ENCODE measurements around the gene PAXIP1.

The PAXIP1 gene

GRCh38 chr7:154990964-154991540 is 11.9 kb downstream of the PAXIP1 start:
- DNase-seq, result no peak

- no peak for DNase-seq
Observed at GRCh38 chr7:154987571-154987970, 15.4 kb downstream of the PAXIP1 start.

DNA sequence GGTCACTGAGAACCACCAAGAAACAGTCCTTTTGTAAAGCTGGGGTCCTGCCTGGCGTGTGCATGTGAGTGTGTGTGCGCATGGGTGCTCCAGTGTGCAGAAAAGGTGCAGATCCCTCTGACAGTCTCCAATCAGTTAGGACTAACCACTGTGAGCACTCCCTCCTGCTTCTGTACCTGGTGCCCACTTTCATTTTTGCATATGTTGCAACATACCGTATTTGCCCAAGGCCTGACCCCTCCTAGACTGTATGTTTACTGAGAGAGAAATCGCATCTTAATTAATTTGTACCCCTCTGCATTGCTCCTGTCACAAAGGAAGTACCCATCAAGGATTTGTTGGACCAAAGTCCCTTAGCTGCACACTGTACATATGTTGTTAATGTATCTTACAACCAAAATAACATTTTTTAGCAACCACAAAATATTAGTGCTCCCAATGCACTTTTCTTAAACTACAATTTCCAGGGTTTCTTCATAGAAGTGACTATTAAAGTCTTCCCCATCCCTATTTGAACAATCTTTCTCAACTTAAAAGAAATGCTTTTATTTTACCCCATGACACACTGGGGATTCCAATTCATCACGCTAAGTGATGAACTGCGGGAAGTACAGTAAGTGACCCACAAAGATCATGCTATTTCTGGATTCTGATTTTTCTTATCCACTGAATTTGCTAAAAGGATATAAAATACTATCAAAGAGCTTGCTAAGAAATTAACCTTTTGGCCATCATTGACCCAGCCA is 16.6 kb downstream of the PAXIP1 start:
- no peak for DNase-seq

GRCh38 chr7:154985230-154985629 is 17.7 kb downstream of the PAXIP1 start:
- DNase-seq, result no peak

- no peak for DNase-seq
Observed at GRCh38 chr7:154984601-154985188, 18.2 kb downstream of the PAXIP1 start.

DNA sequence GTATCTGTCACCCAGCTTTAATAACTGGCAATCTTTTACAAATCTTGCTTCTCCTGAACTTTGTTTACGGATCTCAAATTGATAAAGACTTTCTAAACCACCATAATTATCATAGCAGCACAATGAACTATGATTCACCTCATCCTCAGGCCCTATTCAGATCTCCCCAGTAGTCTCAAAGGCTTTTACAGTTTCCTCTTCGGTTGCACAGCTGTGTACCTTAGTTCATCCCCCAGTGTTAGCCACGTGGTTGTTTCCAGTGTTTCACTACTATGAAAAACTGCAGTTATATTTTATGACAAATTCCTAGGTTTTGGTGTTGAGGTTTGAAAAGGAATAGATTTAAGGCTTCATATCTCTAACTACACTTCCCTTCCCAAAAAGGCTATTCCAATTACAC is 24.9 kb downstream of the PAXIP1 start:
- no peak for DNase-seq

DNA sequence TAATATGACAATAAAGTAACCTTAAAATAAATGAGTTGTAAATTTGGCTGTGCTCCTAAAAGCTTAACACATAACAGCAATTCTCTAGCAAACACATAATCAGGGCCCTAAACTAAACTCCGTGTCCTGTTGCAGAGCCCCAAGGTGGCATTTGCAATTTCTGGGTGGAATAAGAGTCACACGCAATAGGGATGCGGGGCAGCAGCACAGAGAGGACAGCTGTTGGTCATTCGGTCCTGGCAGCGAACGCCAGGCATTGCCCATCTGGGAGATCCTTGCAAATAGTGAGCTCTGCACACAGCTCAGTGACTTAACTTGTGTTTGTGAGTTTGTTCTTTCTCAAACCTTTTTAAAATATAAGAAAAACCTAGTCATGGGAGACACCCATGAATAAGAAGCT is 25.7 kb downstream of the PAXIP1 start:
- no peak for DNase-seq

DNA sequence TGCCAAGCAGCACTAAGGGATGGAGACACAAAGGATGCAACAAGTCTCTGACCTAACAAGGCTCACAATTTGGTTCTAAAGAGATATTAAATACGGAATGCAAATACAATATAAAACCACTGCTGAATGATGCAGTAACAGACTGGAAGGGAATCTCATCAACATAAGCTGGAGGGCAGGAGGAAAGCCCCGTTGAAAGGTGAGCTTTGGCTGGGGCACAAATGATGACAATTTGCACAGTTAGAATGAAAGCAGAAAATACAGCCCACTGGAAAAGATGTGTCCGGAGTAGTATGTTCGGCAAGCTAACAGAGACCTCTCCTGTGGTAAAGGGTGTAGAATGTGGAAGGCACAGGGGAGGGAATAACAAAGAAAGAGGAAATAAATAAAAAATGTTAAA is 26.1 kb downstream of the PAXIP1 start:
- no peak for DNase-seq

GRCh38 chr7:154975984-154976383 is 26.9 kb downstream of the PAXIP1 start:
- no peak for DNase-seq

DNA sequence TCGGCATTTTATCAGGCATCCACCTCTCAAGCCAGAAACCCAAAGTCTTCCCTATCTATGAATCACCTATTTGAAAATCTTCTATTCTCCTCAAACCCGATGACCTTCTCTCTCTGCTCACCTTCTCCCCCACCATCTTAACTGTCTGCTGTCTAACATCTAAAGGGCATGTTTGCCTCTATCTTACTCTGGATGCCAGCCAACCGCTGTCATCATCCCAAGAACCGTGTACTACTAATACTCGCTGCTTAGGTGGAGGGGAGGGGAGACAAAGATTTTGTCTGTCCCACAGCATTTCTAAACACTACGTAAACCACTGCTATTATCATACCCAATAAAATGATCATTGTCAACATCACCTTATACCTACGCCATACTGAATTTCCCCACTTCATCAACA is 29.5 kb downstream of the PAXIP1 start:
- DNase-seq, result no peak

DNA sequence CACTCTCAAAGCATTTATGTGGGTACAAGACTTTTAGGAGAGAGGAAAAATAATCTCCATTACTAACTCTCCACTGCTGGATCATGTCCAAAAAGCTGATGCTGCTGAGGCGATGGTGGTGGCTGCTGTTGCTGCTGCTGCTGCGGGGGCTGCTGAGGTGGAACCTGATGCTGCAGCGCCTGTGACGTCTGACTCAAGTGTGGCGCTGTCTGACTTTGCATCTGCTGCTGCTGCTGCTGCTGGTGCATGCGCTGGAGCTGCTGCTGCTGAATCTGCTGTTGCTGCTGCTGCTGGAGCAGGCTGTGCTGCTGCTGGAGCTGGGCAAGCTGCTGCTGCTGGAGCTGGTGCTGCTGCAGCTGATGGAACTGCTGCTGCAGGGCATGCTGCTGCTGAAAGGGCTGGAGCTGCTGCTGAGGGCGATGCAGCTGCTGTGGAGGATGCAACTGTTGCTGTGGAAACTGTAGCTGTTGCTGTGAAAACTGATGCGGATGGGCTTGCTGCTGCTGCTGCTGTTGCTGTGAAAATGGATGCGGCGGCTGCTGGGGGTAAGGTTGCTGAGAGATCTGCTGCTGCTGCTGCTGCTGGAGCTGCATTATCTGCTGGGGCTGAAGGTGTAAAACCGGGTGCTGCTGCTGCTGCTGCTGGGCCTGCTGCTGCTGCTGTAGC is 34.5 kb downstream of the PAXIP1 start:
- no peak for DNase-seq

GRCh38 chr7:154967401-154967955 is 35.4 kb downstream of the PAXIP1 start:
- no peak for DNase-seq

- no peak for DNase-seq
Observed at GRCh38 chr7:154965014-154965413, 37.9 kb downstream of the PAXIP1 start.

DNA sequence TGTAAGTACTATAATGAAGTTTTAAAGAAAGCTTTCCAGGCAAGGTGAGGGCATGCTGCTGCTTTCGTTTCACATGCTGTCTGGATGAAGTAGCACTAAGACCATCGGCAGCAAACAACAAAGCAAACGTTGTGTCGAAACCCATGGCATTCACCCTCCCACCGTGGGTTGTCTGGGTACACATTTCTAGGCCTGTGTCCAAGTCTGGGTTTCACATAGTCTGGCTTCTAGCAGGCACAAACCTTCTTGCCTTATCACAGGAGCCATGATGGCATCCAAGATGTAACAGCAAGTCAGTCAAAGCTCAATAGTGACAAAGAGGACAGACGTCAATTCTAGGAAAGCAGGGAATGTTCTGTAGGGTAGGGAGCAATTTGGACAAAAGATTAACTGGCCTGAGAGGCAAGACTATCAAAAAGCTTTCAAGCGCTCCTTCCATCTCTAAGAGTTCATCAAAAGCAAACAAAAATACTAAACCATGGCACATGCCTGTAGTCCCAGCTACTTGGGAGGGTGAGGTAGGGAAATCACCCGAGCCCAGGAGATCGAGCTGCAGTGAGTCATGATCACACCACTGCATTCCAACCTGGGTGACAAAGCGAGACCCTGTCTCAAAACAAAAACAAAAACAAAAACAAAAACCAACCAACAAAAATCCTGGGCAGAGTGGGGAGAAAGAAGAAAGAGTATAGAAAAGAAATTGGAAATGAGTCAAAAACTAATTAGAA is 42.7 kb downstream of the PAXIP1 start:
- no peak for DNase-seq

DNA sequence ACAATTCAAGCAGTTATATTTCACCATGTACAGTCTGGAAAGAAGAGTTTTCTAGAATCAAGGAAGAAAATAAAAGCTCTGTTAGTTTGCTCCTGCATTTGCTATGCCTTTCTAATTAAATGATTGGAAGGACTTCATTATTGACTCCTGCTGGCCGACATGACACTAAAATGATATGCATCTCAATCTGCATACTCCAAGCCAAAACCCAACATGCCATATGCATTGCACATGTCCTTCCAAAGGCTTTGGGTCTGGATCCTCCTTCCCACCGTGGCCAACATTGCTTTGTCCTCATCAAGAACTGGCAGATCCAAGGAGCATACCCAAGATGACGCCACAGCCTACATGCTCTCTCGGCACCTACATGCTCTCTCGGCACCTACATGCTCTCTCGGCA is 46.5 kb downstream of the PAXIP1 start:
- no peak for DNase-seq

GRCh38 chr7:154953006-154953684 is 49.8 kb downstream of the PAXIP1 start:
- peak; percentile 71 for DNase-seq

DNA sequence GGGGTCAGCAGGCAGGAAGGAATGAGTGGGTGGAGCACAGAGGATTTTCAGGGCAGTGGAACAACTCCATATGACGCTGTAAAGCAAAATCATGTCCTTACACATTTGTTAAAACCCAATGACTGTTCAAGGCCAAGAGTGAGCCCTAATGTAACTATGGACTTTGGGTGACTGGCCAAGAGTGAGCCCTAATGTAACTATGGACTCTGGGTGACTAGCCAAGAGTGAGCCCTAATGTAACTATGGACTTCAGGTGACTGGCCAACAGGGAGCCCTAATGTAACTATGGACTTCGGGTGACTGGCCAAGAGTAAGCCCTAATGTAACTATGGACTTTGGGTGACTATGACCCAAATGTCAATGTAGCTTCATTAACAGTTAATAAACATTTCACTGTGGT is 52.0 kb downstream of the PAXIP1 start:
- no peak for DNase-seq

DNA sequence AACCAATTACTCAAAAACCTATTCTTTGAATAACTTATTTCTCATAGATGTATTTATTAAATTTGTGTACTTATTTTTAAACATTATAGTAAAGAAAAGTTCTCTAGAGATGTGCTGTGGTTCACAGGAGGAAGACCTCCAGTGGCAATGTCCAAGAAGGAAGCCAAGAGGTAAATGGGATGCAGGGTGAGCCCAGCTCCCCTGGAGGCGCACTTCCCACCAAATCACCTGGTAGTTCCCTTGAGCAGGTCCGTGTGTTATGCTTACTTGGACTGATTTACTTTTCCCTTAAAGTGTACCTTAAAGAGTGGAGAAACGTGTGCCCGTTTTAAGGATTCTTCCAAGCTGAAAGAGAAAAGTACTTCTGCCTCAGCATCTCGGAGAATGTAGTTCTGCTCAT is 55.3 kb downstream of the PAXIP1 start:
- no peak for DNase-seq

DNA sequence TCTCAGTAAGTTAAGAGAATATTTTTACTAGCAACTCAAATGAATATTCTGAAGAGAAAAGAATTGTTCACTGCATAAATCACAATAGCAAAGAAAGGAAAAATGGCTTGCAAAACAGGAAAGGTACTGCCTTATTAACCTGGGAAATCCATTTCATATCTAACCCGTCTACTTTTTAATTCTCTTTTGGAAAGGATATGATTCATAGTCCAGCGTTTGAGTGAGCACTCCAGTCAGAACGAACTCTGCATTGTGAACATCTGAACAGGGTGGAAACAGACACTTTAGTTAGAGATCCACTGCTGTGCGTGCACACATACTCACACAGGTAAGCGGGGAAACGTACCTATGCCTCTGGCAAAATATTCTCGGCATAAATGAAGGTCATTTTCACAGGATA is 56.8 kb downstream of the PAXIP1 start:
- no peak for DNase-seq

- no peak for DNase-seq
Observed at GRCh38 chr7:154943906-154944305, 59.0 kb downstream of the PAXIP1 start.

DNA sequence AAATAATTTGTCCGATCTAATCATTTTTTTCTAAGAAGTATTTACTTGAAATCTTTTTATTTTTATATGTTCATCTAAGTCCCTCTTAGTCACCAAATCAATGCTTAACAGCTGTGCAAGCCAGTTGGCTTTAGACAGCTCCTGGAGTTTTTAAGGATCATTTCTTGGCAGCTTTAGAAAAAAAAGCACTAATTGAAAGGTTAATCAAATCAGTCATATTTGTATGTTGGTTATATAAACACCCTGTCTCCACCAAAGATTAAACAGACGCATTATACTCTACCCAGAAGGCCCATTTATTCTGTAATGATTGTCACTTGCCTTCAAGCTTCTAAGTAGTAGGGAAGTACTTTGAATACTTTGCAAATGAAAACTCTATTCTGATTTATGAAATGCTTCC is 60.2 kb downstream of the PAXIP1 start:
- no peak for DNase-seq

- no peak for DNase-seq
Observed at GRCh38 chr7:154937837-154938236, 65.1 kb downstream of the PAXIP1 start.

Data from CD4-positive, alpha-beta T cell treated with Interleukin-12 subunit alpha and Interleukin-12 subunit beta, for 1 hour (primary cell).